ENCODE measurements around the gene MACO1.

GRCh38 chr1:25478633-25479032, 47.9 kb downstream of the MACO1 start:
- TF ChIP-seq REST (IDR thresholded peaks at IDR 0.05; ENCODE audit: insufficient read depth in 1 of 2, low read depth in 2 of 2, low read length in 2 of 2) (no peak), TAF1 (IDR thresholded peaks at IDR 0.05; ENCODE audit: borderline replicate concordance, insufficient read depth, low read length) (no peak), POLR2AphosphoS5 (IDR thresholded peaks at IDR 0.05; ENCODE audit: low read depth, low read length) (no peak)

Data from PFSK-1 (cell line).